Stimulated activated CD4-positive, alpha-beta T cell treated with anti-CD3 and anti-CD28 coated beads, Interleukin-15, amount 100 ng/mL, for 24 hours (primary cell): ENCODE measurements around the gene MYCN.
A peak's percentile ranks its signal among the peaks of the same experiment; 100 is the strongest.

Source experiments
- DNase-seq: peaks from one replicate; pipeline ENCODE4 v3.0.0-alpha.2; 2020

The MYCN gene

DNA sequence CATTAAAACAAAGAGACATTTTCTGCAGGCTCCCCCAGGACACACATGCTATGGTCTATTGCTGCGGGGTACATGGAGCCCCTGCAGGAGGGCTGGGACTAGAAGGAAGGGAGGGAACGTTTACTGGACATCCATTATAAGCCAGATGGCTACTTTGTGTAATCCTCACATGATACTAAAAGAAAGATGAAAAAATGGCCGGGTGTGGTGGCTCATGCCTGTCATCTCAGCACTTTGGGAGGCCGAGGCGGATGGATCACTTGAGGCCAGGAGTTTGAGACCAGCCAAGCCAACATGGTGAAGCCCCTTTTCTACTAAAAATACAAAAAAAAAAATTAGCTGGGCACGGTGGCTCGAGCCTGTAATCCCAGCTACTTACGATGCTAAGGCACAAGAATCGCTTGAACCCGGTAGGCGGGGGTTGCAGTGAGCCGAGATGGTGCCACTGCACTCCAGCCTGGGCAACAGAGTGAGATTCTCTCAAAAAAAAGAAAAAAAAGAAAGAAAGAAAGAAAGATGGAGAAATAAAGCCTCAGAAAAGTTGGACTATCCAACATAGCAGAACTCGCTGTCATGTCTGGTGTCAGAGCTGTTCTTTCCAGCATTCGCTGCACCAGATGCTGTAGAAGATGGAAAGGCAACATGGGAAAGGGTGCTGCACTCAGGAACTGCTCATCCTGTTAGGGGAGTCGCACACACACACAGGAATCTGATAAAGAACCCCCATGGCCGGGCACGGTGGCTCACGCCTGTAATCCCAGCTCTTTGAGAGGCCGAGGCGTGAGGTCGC, 7.8 kb upstream of the MYCN start:
- DNase-seq = no peak

DNA sequence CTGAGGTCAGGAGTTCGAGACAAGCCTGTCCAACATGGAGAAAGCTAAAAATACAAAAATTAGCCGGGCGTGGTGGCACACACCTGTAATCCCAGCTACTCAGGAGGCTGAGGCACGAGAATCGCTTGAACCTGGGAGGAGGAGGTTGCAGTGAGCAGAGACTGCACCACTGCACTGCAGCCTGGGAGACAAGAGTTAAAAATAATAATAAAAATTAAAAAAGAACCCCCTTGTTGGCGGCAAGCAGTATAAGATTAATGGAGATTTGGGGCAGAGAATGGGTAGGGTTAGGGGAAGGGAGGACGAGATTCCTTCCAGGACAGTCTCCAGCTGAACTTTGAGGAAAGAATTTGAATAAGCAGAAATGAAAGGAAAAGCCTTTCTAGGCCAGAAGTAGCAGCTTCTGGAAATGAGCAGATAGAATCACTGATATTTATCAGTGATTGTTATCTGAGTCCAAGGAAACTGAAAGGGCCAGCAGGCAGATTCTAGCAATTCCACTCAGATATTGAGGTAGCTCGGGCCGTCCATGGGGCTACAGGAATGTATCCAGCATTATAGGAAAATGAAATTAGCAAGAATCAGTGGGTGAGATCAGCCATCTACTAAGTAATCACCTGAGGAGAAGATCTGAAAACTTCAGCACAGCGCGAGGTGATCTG, 7.0 kb upstream of the MYCN start:
- no peak for DNase-seq

DNA sequence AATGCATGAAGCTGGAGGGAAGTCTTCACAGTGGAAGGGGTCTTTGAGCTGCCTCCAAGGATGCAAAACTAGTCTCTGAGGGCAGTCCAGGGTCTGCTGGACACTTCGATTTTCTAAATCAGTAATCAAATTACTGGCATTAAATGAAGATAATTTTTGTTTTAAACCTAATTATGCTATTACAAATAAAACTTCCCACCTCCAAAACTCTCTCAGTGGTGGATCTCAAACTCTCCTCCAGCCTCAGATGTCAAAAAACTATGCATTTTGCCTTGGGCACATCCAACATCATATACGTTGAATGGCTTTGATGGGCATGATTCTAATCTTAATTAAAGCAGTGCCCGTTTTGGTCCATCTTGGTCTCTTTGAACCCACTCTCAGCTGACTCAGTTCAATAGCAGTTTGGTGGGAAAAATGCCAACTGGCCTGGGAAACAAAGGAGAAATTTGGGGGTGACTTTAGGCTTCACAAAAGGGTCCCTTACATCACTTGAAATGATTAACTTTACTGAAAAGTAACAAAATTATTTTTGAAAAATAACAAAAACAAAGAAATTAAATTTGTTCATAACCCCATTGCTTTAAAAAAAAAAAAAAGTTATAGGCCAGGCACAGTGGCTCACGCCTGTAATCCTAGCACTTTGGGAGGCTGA, 5.9 kb upstream of the MYCN start:
- DNase-seq = no peak

DNA sequence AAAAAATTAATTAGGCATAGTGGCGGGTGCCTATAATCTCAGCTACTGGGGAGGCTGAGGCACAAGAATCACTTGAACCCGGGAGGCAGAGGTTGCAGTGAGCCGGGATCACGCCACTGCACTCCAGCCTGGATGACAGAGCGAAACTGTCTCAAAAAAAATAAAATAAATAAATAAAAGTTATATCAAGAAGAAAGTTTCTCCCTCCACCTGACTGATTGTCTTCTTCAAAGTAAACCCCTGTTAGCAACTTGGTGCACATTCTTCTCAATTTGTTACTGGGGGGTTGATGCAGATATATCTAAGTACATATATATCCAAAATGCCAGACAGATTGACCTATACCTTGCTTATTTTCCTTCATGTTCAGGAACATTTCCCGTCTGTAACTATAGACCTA, 5.2 kb upstream of the MYCN start:
- no peak for DNase-seq

DNA sequence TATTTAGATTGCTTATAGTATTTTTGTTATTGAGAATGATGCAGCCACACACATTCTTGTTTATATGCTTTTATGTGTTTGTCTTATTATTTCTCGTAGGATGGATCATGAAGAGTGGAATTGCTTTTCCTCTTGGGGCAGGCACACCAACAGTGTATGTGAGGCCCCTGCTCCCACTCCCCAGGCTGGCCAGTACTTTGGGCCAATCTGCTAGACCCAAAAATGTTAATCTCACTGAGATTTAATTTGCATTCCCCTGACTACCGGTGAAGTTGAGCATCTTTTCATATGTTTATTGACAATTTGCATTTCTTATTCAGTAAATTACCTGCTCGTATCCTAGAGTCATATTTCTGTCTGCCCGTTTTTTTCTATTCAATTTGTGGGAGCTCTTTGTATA, 4.7 kb upstream of the MYCN start:
- no peak for DNase-seq

DNA sequence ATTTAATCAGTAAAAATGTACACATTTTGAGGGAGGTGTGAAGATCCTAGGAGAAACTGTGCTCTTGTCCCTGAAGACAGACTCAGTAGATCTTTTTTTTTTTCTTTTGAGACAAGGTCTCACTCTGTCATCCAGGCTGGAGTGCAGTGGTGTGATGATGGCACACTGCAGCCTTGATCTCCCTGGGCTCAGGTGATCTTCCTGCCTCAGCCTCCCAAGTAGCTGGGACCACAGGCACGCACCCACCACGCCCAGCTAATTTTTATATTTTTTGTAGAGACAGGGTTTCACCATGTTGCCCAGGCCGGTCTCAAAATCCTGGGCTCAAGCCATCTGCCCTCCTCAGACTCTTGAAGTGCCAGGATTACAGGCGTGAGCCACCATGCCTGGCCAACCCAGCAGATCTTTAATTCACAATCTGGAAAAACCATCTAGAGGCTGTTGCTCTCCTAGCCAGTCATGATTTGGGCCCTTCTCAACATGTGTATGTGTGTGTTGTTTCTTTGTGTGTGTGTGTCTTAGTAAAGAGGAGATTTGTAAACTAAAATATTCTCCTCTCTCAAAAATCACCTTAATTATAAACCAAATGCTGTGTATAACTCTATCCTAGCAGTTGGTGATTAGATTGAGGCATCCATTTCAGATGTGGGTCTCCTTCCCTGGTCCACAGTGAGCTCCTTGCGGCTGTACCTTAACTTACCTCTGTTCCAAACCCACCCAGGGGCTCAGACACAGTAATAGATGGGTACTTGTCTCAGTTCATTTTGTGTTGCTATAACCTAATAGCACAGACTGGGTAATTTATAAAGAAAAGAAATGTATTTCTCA, 3.9 kb upstream of the MYCN start:
- no peak for DNase-seq

DNA sequence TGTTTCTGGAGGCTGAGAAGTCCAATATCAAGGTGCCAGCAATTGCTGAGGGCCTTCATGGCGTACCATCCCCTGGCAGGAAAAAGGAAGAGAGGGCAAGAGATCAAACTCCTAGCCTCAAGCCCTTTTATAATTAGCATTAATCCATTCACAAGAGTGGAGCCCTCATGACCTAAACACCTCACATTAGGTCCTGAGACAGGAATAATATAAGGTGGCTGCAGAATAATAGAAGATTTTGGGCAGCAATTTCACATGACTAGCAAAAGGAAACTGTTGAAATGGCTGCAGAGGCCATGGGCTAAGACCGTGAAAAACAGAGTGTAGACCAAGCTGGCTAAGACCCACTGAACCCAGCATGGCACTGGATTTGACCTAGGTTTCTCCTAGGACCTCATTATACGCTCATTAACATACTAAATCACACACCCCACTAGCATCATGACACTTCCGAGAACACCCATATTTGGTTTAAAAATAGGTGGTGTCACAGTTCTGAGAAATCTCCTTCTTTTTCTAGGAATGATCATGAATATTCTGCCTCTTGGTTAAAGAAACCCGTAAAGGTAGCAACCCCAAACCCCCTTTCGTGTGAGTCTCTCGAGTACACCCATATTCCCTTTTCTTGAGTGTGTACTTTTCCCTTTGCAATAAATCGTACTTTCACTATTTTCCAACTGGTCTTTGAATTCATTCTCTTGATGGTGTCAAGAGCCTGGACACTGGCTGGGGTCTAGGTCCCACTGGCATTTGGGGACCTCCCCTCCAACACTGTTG, 3.1 kb upstream of the MYCN start:
- DNase-seq = no peak

DNA sequence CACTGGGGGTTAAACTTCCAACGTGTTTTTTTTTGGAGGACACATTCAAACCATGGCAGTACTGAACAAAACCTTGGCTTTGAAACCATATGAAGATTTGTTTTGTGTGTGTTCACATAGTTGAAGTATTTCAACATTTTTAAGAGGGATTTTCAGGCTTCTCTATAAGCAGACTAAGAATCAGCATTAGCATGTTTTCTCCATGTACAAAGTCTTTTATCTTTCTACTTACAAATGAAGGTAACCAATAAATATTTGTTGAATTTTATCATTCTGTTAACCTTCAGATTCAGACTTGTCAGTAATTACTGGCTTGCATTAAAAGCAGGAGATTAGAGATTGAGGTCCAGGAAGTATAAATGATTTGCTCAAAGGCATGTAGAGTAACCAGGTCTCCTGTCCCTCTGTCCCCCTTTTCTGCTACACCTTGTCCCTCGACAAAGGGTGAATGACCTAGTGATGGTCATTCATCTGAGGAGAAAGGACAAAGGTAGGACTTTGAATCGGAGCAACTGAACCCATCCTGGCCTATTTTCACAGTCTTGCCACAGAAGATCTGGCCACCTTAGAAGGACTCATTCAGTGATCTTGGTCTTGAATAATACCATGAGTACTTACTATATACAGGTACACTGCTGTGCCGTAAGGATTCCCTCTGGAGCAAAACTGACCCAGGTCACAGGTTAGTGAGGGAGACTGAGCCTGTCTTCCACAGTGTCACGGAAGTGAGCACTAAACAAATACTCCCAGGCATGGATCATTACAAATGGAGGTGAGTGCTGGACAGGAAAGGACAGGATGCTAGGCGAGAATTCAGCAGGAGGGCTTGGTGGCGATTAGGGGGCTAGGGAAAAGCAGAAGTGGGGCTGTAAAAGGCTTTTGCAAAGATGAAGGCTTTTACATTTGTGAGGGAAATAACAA, 2.2 kb upstream of the MYCN start:
- no peak for DNase-seq

DNA sequence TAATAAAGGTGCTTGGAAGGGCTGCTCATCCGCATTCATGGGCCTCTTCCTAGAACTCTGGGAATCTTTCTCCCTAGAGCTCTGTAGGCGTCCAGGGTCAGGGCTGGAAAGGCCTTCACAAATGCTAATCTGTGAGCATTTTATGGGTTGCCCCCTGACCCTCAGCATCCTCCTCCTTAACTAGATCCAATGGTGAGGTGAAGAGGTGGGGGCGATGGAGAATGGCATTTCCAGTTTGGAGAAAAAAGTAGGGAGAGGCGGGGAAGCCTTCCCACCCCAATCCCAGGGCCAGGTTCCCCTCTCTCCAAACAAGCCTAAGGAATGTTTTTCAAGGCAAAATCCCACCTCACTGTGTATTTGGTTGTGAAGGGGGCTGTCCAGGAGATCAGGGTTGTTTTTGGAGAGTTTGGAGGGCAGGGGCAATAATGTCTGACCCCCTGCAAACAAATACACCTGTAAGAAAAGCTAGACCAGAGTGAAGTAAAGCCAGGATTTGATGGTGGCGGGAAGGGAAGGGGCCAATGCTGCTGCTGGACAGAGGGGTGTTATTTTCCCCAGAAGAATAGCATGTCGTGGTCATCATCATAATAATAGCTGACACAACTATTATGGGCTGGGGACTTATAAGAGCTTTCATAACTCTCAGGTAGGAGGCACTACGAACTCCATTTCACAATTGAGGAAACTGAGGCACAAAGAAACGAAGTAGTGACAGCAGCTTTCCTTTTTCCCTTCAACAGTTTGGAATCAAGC, 1.4 kb upstream of the MYCN start:
- no peak for DNase-seq

DNA sequence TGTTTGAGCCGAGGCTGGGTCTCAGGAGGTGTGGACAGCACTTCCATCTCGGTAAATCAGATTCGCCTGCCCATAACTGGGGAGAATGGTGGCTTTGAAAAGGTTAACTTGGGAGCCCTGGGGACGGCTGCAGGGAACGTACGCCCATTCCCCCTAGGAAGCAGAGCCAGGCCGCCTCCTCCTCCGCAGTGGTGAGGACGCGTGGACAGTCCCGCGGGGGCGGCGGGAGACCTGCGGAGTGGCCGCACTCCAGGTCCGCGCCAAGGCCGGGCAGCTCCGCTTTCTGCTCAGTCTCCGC, 845 bp upstream of the MYCN start:
- peak; percentile 68 for DNase-seq

DNA sequence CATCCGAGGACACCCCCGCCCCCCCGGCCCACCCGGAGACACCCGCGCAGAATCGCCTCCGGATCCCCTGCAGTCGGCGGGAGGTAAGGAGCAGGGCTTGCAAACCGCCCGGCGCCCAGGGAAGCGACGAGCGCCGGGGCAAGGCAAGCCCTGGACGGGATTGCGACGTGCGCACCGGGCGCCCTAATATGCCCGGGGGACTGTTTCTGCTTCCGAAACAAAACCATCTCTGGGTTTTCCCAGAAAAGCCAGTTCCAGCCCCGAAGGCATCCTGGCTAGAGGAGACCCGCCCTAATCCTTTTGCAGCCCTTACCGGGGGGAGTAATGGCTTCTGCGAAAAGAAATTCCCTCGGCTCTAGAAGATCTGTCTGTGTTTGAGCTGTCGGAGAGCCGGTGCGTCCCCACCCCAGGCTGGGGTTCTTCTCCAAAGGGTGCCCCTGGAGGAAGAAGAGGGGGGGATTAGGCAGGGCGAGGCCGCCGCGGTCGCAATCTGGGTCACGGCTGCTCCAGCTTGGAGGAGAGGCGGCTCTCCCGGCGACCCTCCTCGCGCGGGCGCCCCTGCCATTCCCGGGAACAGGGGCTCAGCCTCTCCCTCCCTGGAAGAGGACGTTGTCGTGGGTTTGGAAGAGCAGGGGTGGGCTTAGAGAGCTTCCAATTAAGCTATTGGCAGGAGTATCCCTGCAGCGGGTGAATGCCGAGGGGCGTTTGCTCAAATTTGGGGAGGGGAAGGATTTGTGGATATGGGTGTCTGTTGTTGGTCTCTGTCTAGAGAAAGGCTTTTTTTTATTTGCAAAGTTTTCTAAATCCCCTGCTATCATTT, 521 bp downstream of the MYCN start:
- peak; percentile 22 for DNase-seq

DNA sequence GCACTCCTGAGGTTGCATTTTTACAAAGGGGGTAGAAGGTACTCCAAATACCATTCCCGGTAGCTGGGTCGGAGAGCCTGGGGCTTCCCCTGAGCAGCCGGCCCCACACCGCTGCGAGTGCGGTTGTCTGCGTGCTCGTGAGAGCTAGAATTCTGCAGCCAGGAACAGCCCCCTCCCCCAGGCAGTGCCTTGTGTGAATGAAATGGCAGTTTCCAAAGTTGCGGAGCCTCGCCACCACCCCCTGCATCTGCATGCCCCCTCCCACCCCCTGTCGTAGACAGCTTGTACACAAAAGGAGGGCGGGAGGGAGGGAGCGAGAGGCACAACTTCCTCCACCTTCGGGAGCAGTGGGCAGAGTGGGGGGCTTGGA, 1.1 kb downstream of the MYCN start:
- DNase-seq = peak; percentile 46

DNA sequence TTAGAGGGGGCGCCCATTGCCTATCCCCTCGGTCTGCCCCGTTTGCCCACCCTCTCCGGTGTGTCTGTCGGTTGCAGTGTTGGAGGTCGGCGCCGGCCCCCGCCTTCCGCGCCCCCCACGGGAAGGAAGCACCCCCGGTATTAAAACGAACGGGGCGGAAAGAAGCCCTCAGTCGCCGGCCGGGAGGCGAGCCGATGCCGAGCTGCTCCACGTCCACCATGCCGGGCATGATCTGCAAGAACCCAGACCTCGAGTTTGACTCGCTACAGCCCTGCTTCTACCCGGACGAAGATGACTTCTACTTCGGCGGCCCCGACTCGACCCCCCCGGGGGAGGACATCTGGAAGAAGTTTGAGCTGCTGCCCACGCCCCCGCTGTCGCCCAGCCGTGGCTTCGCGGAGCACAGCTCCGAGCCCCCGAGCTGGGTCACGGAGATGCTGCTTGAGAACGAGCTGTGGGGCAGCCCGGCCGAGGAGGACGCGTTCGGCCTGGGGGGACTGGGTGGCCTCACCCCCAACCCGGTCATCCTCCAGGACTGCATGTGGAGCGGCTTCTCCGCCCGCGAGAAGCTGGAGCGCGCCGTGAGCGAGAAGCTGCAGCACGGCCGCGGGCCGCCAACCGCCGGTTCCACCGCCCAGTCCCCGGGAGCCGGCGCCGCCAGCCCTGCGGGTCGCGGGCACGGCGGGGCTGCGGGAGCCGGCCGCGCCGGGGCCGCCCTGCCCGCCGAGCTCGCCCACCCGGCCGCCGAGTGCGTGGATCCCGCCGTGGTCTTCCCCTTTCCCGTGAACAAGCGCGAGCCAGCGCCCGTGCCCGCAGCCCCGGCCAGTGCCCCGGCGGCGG, 1.7 kb downstream of the MYCN start:
- peak; percentile 31 for DNase-seq

DNA sequence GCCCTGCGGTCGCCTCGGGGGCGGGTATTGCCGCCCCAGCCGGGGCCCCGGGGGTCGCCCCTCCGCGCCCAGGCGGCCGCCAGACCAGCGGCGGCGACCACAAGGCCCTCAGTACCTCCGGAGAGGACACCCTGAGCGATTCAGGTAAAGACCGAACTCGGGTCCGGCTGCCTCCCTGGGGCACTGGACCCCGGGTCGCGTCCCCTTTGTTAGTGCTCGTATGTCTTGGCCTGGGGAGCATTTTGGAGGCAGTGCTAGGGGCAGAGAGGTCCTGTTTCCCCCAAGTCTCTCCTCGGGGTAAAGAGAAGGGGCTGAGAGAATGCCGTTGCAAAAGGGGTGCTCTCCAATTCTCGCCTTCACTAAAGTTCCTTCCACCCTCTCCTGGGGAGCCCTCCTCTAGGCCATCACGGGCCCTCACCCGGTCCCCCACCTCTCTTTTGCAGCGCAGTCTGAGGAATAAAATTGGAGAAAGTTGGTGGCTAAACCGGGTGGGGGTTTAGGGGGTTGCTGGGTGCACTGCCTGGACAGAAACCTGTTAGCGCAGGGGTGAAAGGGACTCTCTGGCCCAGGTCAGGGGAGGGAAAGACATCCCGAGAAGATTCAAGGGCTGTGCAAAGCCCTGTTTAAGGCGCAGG, 2.5 kb downstream of the MYCN start:
- DNase-seq = peak; percentile 3

DNA sequence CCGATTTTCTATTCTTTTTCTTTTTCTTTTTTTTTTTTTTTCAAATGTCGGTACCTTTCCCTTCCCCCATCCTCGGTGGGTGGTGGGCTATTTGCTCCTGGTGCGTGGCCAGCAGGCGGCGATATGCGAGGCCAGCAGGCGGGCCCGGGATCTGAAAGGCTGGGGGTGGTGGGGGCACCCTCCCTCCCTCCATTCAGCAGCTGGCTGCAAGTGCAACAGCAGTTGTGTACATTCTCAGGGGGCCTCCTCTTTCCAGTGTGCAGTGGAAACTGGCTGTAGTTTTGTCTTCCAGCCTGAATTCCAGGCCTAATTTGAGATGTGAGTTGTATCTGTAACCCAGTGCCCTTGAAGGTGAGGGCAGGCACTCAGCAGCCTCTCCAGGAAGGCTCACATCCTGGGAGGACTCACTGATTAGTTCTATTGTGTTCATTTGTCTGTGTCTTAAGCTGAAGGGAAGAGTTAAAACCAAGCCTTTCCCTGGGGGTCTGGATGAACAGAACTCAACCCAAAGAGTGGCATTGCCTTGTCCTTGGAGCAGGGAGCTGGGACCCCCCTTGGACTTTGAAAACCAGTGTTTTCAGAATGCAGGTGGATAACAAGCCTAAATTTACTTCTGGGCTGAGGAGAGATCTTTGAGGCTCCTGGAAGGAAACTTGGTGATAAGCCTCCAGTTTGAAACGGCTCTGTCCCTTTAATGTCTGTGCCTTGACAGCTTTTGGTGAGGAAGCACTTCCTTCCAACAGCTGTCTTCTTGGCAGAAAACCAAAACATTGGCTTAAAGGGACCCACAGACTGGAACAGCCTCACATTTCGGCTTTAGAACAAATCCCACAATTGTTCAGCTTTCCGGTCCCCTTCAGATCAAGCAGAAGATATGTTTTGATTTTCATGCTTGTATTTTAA, 3.3 kb downstream of the MYCN start:
- peak; percentile 39 for DNase-seq

DNA sequence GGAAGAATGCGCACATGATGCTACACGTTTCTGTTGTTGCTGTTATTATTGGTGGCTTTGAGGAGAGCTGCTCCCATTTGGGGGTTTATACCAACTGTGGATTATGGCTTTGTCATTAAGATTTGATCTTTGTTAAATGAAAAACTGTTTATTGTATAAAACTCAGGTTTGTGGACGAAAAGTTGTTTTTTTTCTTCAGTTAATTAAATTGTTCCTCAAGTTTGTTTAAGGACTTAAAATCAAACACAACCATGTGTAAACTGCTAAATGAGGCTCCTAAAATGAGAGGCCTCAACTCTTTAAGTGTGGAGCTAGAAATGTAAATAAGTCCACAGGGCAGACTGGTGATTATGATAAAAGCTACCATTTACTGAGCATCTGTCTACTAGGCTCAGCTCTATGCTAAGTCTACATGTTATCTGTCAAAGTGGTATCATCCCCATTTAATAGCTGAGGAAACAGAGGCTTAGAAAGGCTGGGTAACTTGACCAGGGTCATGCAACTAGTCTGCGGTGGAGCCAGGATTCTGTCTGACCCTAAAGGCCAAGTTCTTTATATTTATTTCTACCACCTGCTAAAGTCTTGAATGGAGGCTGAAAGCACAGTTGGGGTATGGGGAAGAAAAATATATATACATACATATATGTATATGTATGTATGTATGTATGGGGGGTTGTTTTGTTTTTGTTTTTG, 4.1 kb downstream of the MYCN start:
- DNase-seq = no peak
